PFSK-1 (cell line): ENCODE results near the gene GPC3.

Experiments used
- FOXP2 ChIP-seq: optimal IDR thresholded peaks from 2 replicates; pipeline ENCODE3; 2011; ENCODE audit warnings: borderline replicate concordance, control low read depth, inconsistent platforms; ENCODE audit not compliant: insufficient read depth; ENCODE audit errors: extremely low read length, extremely low read depth
- POLR2AphosphoS5 ChIP-seq: IDR thresholded peaks from 2 replicates; pipeline ENCODE4 v1.6.1; 2012; ENCODE audit warnings: low read depth, mild to moderate bottlenecking, control low read depth, low read length, moderate library complexity
- SIN3A ChIP-seq: IDR thresholded peaks from 2 replicates; pipeline ENCODE4 v1.6.1; 2012; ENCODE audit warnings: mild to moderate bottlenecking, low read length, moderate library complexity, borderline replicate concordance; ENCODE audit not compliant: insufficient read depth
- TAF1 ChIP-seq: IDR thresholded peaks from 2 replicates; pipeline ENCODE4 v1.6.1; 2012; ENCODE audit warnings: low read length, control low read depth, borderline replicate concordance; ENCODE audit not compliant: insufficient read depth
- TF ChIP-seq, protein P1 (sequence below), 2 experiments: IDR thresholded peaks; 2 replicates each; pipeline versions ENCODE4 v1.6.1 to v1.8.0; 2011 to 2012; ENCODE audit warnings: low read depth in 2 of 2, low read length in 2 of 2, control low read depth in 1 of 2, inconsistent platforms in 1 of 2, mild to moderate bottlenecking in 1 of 2, moderate library complexity in 1 of 2; ENCODE audit not compliant: insufficient read depth in 1 of 2

The GPC3 gene

DNA sequence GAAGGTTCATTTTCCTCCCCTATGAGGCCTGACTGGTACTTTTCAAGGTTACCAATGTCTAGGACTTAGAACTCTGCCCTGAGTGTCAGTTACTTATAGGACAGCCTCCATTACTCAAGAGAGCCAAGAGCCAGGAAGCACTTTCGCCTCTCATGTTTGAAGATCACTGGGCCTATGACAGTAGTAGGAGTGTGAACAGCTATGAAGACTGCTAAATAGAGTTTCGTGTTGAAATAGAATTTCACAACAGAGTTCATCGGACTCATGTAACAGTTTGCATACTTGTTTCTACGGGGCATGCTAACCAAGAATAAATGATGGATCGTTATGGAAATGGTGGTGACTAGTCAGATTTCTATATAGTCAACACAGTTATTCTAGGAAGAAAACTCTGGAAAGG, 472.3 kb downstream of the GPC3 start:
- TF ChIP-seq, protein P1, sequence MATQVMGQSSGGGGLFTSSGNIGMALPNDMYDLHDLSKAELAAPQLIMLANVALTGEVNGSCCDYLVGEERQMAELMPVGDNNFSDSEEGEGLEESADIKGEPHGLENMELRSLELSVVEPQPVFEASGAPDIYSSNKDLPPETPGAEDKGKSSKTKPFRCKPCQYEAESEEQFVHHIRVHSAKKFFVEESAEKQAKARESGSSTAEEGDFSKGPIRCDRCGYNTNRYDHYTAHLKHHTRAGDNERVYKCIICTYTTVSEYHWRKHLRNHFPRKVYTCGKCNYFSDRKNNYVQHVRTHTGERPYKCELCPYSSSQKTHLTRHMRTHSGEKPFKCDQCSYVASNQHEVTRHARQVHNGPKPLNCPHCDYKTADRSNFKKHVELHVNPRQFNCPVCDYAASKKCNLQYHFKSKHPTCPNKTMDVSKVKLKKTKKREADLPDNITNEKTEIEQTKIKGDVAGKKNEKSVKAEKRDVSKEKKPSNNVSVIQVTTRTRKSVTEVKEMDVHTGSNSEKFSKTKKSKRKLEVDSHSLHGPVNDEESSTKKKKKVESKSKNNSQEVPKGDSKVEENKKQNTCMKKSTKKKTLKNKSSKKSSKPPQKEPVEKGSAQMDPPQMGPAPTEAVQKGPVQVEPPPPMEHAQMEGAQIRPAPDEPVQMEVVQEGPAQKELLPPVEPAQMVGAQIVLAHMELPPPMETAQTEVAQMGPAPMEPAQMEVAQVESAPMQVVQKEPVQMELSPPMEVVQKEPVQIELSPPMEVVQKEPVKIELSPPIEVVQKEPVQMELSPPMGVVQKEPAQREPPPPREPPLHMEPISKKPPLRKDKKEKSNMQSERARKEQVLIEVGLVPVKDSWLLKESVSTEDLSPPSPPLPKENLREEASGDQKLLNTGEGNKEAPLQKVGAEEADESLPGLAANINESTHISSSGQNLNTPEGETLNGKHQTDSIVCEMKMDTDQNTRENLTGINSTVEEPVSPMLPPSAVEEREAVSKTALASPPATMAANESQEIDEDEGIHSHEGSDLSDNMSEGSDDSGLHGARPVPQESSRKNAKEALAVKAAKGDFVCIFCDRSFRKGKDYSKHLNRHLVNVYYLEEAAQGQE (IDR thresholded peaks at IDR 0.05; ENCODE audit: insufficient read depth in 1 of 2, low read depth in 2 of 2, low read length in 2 of 2): no peak
- TF ChIP-seq FOXP2 (no peak), TAF1 (no peak), POLR2AphosphoS5 (no peak), SIN3A (no peak)

DNA sequence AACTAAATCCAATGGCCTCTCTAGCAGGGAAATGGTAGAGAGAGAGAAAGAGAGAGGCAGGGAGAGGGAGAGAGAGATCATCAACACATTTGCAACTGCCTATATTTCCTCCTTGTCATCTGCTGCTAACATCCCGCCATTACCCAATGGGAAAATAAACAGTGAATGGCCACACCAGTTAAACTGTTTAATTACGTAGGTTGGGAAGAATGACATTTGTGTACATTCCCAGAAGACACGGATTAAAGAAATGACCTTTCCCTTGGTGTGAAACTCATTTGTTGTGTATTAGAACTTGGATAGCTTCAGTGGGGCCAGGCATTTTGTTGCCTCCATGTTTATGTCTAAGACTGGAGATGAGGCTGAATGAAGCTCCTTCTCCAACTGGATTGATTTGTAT, 474.4 kb downstream of the GPC3 start:
- TF ChIP-seq FOXP2: no peak
- TF ChIP-seq POLR2AphosphoS5: no peak
- TF ChIP-seq SIN3A: no peak
- TF ChIP-seq, protein P1 (IDR thresholded peaks at IDR 0.05; ENCODE audit: insufficient read depth in 1 of 2, low read depth in 2 of 2, low read length in 2 of 2): no peak
- TF ChIP-seq TAF1: no peak

DNA sequence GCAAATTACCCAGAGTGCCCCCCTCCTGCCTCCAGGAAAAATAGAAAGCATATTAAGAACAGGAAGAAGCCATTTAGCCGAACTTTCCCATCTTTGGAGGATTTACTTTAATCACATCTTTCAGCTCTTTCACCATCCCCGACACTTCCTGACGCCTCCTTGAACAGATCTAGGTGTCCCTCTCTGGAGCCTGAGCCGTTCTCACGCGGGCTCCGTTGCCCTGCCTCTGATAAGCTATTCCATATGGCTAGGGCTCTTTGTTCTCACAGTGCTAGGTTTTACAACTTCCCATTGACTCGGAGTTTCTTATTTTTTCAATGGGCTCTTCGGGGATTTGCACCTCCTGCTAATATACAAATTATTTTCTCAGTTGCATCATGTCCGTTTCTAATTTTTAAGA, 488.0 kb downstream of the GPC3 start:
- TF ChIP-seq, protein P1 (IDR thresholded peaks at IDR 0.05; ENCODE audit: insufficient read depth in 1 of 2, low read depth in 2 of 2, low read length in 2 of 2): 0 out of 4 replicates have a peak, but pooled peaks of 1 of the 2 experiments have one; percentile 36
- TF ChIP-seq POLR2AphosphoS5 (peak; percentile 32; the same call in 1 of the 2 replicates), SIN3A (no peak), FOXP2 (no peak)

DNA sequence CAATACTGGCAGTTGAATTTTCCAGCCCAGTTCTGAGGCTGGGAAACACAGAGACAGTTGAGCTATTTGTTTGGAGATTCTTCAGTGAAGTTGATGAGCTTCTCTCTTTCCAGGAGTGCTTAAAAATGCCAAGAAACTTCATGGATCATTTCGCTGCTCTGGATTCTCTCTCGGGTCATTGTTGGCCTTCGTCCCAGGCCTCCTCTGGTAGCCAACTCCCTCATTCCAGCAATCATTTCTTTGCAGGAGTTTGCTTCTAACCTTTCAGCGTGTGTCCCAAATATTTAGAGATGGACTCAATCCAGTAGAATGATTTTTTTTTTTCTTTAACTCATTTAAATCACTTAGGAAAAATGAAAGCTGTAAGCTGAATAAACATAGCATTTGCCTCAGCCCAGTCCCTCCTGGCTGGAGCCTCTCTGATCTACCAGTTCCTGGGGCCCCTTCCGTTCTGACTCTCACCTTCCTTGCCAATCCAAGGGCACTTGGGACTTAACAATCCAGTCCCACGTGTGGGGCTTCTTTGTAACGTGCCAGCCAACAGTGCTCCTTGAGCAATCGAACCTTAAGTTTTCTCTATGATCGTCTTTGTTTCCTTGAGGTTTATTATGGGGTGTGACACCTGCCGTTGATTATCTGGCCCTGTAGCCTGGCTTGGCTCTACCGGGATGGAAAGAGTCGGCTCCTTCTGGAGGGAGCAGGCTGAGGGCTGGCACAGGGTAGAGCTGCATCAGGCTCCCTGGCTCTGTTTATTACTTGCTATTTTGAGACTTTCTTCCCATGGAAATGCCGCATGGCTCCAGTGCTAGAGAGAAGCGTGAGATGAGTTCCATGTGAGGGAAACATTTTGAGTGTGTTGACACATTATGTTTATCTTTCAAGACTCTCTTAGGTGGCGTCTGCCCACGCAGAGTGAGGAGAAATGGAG, 489.7 kb downstream of the GPC3 start:
- no peak for TF ChIP-seq FOXP2

DNA sequence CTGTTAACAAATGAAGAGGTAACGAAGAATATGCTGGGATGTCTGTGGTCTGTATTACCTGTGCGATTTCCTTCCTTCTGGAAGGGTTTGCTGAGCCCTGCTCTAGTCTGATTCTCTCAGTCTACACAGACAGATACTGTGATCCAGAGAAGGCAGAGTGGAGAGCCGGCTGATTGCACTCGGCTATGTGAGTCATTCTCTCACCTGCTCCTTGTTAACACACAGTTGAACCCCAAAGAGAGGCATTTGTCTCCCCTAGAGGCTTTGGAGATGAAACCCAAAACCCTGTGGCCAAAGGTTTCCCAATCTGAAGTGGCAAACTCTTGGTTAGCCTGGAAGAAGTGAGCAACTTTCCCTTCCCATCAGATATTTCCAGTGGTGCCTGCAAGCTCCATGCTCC, 492.0 kb downstream of the GPC3 start:
- TF ChIP-seq, protein P1 (IDR thresholded peaks at IDR 0.05; ENCODE audit: insufficient read depth in 1 of 2, low read depth in 2 of 2, low read length in 2 of 2): no peak
- TF ChIP-seq SIN3A: no peak
- TF ChIP-seq FOXP2: no peak
- TF ChIP-seq POLR2AphosphoS5: no peak
- no peak for TF ChIP-seq TAF1
